Common myeloid progenitor, CD34-positive (primary cell): ENCODE data around the gene GABRG3.

ENCODE experiments used
- CTCF ChIA-PET: fragments of 350-600 bp; sonication (Branson Sonifier 250); formaldehyde crosslinking; loops from one replicate; lab custom pipeline; 2021; ENCODE audit warnings: antibody characterized with exemption; lab: Charles Lee
- POLR2A ChIA-PET: fragments of 350-600 bp; sonication (Branson Sonifier 250); formaldehyde crosslinking; loops from one replicate; lab custom pipeline; 2021; ENCODE audit warnings: antibody characterized with exemption; lab: Charles Lee
- DNase-seq, 3 donors: peaks; one replicate each; pipeline versions ENCODE4 v3.0.0 to v3.0.0-alpha.2; 2013
- H3K27ac ChIP-seq, 2 experiments: 1 replicate in 1 of 2; 2 replicates in 1 of 2; pipeline ENCODE4 v1.7.0; 2013; ENCODE audit warnings: inconsistent platforms in 2 of 2, low read length in 2 of 2, mild to moderate bottlenecking in 2 of 2, low read depth in 1 of 2, moderate library complexity in 1 of 2; ENCODE audit not compliant: severe bottlenecking in 2 of 2, insufficient read depth in 1 of 2, poor library complexity in 1 of 2
- H3K27me3 ChIP-seq, 5 experiments: replicated peaks in 2 of 5; 1 replicate in 3 of 5; 2 replicates in 2 of 5; pipeline versions ENCODE4 v1.6.1 to v1.7.0; 2013; ENCODE audit warnings: low read length in 4 of 5, mild to moderate bottlenecking in 2 of 5, moderate library complexity in 2 of 5, inconsistent platforms in 1 of 5; ENCODE audit not compliant: insufficient read depth in 5 of 5, control insufficient read depth in 4 of 5
- H3K36me3 ChIP-seq, 4 experiments: 1 replicate in 2 of 4; 2 replicates in 2 of 4; pipeline versions ENCODE4 v1.6.1 to v1.7.0; 2013; ENCODE audit warnings: low read length in 3 of 4, control low read depth in 1 of 4, mild to moderate bottlenecking in 1 of 4; ENCODE audit not compliant: control insufficient read depth in 4 of 4, insufficient read depth in 4 of 4
- H3K4me1 ChIP-seq, 4 experiments: 1 replicate in 3 of 4; 2 replicates in 1 of 4; pipeline versions ENCODE4 v1.6.1 to v1.7.1; 2013; ENCODE audit warnings: low read length in 3 of 4, mild to moderate bottlenecking in 3 of 4, control low read depth in 1 of 4, inconsistent platforms in 1 of 4, moderate library complexity in 1 of 4; ENCODE audit not compliant: control insufficient read depth in 4 of 4, insufficient read depth in 4 of 4; ENCODE audit errors: control extremely low read depth in 1 of 4
- H3K4me3 ChIP-seq, 7 experiments: 1 replicate in 4 of 7; 2 replicates in 3 of 7; pipeline versions ENCODE4 v1.5.1 to v1.7.0; 2013; ENCODE audit warnings: mild to moderate bottlenecking in 7 of 7, low read length in 6 of 7, moderate library complexity in 6 of 7, inconsistent platforms in 2 of 7, low read depth in 2 of 7, control low read depth in 1 of 7; ENCODE audit not compliant: insufficient read depth in 4 of 7, control insufficient read depth in 1 of 7; ENCODE audit errors: extremely low read depth in 1 of 7
- H3K9me3 ChIP-seq, 5 experiments: 1 replicate in 4 of 5; 2 replicates in 1 of 5; pipeline versions ENCODE4 v1.6.1 to v1.7.1; 2013; ENCODE audit warnings: low read length in 4 of 5, mild to moderate bottlenecking in 2 of 5, inconsistent platforms in 1 of 5, low read depth in 1 of 5, moderate library complexity in 1 of 5; ENCODE audit not compliant: control insufficient read depth in 4 of 5, insufficient read depth in 2 of 5; ENCODE audit errors: control extremely low read depth in 1 of 5
- WGBS: methylation state at CpG from one replicate; pipeline ENCODE4 v1.1.5; 2013; ENCODE audit not compliant: insufficient coverage; 5-methylcytosine and 5-hydroxymethylcytosine counted together

The GABRG3 gene

DNA sequence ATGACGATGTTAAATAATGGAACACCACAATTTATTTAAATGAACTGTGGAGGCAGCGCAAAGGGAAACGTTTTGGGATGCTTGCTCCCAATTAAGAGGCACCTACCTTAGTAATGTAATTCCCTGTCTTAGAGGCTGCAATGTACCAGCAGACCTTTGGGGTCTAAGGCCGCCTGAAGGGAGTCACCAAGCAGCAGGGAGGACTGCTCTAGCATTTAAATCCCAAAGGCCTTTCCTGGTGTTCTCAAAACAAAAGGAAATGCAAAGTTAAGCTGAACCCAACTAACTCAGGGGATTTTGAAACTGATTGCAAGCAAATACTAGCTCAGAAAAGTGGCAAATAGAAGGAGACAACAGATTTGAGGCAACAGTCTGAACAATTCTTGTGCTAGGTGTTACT is 510.8 kb downstream of the GABRG3 start:
- ChIA-PET POLR2A (no interaction called here), CTCF (no interaction called here)
- DNase-seq, result no peak
- Histone ChIP-seq H3K27ac (no peak overlapping the region), H3K36me3 (no peaks in the 10 kb centered on the region), H3K27me3 (no peaks in the 10 kb centered on the region), H3K4me1 (no peaks in the 10 kb centered on the region), H3K9me3 (peaks cover 0 to 4% (median 0%) of the 10 kb centered on the region in 5 experiments), H3K4me3 (no peak overlapping the region)
- WGBS, result 71% methylated on average over 3 of the region's 4 CpGs

DNA sequence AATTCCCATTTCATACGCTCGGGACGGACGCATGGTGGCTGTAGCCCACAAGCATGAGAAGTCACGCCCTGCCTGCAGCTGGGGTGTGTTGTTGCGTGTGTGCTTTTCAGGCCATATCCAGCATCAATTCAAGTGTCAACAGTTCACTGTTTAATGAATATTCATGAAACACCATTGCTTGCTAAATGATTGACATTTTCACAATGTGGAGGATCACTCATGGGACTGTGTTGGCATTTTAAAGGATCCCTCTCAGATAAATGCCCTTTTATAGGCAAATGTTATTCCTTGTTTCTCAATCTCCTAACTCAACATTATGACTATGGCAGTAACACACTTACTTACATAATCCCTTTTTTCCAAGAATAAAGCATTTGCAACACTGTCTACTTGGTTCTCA is 511.3 kb downstream of the GABRG3 start:
- ChIA-PET CTCF (no interaction called here), POLR2A (no interaction called here)
- Histone ChIP-seq H3K4me1 (no peaks in the 10 kb centered on the region), H3K9me3 (peaks cover 0 to 3% (median 0%) of the 10 kb centered on the region in 5 experiments), H3K4me3 (no peak overlapping the region), H3K36me3 (no peaks in the 10 kb centered on the region), H3K27ac (no peak overlapping the region), H3K27me3 (no peaks in the 10 kb centered on the region)
- WGBS, result 90% methylated on average over 6 of the region's 6 CpGs
- DNase-seq, result no peak

DNA sequence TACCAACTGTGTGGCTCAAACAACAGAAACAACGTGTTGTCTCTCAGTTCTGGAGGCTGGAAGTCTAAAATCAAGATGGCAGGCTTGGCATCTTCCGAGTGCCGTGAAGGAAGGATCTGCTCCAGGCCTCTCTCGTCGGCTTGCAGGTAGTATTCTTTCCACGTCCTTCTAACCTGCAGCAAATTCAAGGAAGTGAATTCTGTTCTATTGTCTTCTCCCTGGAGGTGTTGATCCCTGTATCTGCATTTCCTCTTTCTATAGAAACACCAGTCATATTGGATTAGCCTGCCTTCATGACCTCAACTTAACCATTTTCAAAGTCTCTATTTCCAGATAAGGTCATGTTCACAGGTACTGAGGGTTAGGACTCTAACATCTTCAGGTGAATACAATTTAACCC is 512.1 kb downstream of the GABRG3 start:
- H3K36me3 ChIP-seq, result no peaks in the 10 kb centered on the region
- 95% methylated on average over 6 of the region's 6 CpGs for WGBS
- H3K27ac ChIP-seq, result no peak overlapping the region
- ChIA-PET POLR2A (no interaction called here), CTCF (no interaction called here)
- no peak overlapping the region for H3K4me3 ChIP-seq
- H3K4me1 ChIP-seq, result no peaks in the 10 kb centered on the region
- H3K27me3 ChIP-seq, result no peaks in the 10 kb centered on the region
- no peak for DNase-seq
- H3K9me3 ChIP-seq, result peaks cover 0 to 2% (median 0%) of the 10 kb centered on the region in 5 experiments

DNA sequence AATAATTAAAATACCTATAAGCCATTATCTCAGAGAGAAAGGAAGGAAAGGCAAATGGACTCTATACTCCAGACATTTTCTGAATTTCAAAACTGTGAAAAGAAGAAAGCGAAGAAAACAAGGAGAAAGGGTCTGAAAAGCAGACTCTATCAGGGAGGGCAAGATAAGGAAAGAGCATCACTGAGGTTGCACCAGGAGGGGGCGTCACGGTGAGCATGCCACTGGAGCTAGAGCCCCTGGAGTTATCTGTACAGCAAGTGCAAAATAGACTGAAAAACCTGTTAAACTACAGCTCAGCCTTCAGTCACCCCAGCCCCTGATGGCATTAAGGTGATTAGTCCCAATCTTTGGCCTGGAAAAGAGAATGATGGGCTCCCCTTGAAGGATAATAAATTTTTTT is 514.3 kb downstream of the GABRG3 start:
- 93% methylated on average over 3 of the region's 3 CpGs for WGBS
- CTCF ChIA-PET, result no interaction called here
- POLR2A ChIA-PET, result no interaction called here

DNA sequence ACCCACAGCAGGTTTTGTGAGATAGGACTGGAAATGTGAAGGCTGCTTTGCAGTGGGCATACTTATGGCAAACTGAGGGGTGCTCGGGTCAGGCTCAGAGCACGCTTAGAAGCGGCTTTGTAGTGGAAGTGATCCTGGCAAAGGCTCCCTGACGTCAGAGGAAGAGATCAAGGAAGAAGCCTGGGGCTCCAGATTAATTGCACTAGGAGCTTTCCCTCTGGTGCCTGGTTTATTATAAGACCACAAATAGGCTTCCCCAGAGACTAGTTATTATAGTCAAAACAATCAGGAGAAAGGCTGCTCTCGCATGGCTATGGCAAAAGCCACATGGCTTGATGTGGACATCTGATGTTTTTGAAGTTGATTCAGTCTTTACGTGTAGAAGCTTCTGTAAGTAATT is 515.1 kb downstream of the GABRG3 start:
- Histone ChIP-seq H3K4me3 (no peak overlapping the region), H3K27ac (no peak overlapping the region), H3K27me3 (no peaks in the 10 kb centered on the region), H3K36me3 (no peaks in the 10 kb centered on the region), H3K4me1 (no peaks in the 10 kb centered on the region), H3K9me3 (peaks cover 0 to 2% (median 0%) of the 10 kb centered on the region in 5 experiments)
- DNase-seq, result no peak
- 60% methylated on average over 4 of the region's 6 CpGs for WGBS
- POLR2A ChIA-PET, result no interaction called here
- CTCF ChIA-PET, result no interaction called here

More for the DNA sequence above, 514.3 kb downstream of the GABRG3 start:
- H3K27ac ChIP-seq, result no peak overlapping the region
- H3K4me3 ChIP-seq, result no peak overlapping the region
- H3K36me3 ChIP-seq, result no peaks in the 10 kb centered on the region
- H3K4me1 ChIP-seq, result no peaks in the 10 kb centered on the region
- H3K27me3 ChIP-seq, result no peaks in the 10 kb centered on the region
- no peak for DNase-seq
- H3K9me3 ChIP-seq, result peaks cover 0 to 2% (median 0%) of the 10 kb centered on the region in 5 experiments

DNA sequence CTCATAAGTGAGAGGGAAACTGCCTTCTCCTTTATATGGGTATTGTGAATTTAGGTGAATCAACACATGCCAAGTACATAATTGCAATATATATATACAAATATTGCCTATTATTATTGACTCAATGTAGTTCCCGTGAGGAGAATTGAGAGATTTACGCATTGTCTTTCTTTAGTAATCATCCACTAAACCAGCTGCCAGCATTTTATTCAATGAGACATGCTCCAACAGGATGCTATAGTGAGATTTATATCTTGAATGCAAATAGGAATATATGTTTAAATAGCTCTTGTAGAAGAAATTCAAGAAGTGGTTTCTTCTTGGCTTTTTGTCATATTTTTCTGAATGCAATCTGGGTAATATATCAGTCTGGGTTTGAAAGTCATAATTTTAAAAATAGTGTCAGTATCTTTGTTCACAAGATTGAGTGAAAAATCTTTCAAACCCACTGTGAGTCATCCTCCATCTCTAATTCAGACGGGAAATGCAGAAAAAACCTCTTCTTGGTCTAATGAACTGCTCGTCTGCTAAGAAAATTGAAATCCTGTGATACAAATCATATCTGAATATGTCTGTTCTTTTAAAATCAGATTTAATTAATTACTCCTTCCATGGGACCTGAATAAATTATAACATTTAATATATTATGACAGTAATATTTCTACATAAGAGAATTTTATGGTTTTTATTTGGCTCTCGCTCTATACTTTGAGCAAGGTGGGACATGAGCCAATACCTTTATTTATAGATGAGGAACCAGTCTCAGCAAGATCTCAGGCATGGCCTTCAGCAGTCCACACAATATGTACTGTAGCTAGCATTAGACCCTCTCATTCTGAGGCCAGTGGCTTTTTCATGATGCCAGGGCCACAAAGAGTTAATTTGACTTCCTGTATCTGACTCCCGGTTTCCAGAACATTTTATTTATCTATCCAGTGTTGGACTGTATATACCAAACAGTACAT is 516.0 kb downstream of the GABRG3 start:
- ChIA-PET POLR2A (no interaction called here), CTCF (no interaction called here)
- Histone ChIP-seq H3K36me3 (no peaks in the 10 kb centered on the region), H3K27ac (no peak overlapping the region), H3K9me3 (peaks cover 0 to 2% (median 0%) of the 10 kb centered on the region in 5 experiments), H3K4me3 (no peak overlapping the region), H3K4me1 (no peaks in the 10 kb centered on the region), H3K27me3 (no peaks in the 10 kb centered on the region)
- DNase-seq, result no peak
- 67% methylated on average over 2 of the region's 6 CpGs for WGBS

DNA sequence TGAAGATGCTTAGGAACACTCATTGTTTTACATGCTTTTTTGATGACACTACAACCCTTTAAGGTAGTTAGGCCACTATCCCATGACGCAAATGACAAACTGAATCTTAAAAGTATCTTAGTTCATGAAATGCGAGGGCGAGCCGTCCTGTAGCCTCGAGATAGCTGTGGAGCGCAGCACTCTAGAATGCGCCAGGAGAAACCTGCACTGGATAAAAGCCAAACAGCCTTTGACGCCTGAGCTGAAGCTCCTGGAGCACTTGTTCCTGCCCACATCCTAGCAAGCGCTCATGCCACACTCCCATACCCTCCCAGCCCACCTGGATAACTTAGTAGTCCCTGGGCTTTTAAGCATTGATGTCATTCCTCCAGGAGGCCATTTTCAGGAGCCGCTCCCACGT is 516.9 kb downstream of the GABRG3 start:
- H3K4me3 ChIP-seq, result no peak overlapping the region
- H3K4me1 ChIP-seq, result no peaks in the 10 kb centered on the region
- ChIA-PET CTCF (no interaction called here), POLR2A (no interaction called here)
- WGBS, result 98% methylated on average over 11 of the region's 11 CpGs
- H3K27me3 ChIP-seq, result no peaks in the 10 kb centered on the region
- peaks cover 0 to 2% (median 0%) of the 10 kb centered on the region in 5 experiments for H3K9me3 ChIP-seq
- no peak for DNase-seq
- H3K27ac ChIP-seq, result no peak overlapping the region
- H3K36me3 ChIP-seq, result no peaks in the 10 kb centered on the region
